ENCODE measurements around the gene DHRSX.

DNA sequence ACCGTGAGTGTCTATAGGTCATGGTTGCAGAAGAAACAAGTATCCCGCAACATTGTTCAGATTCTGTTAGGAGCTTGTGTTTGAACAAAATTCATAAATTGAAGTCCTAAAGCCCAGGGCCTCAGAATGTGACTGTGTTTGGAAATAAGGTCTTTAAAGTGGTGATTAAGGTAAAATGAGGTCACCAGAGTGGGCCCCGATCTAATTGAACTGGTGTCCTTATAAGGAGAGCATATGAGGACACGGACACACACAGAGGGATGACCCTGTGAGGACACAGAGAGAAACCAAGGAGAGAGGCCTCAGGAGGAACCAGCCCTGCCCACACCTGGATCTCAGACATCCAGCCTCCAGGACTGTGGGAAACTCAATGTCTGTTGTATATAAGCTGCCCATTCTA lies 76.9 kb downstream of the DHRSX start:
- TF ChIP-seq GATA2 (IDR thresholded peaks at IDR 0.05; ENCODE audit: low read depth, low read length) (no peak), GATA3 (IDR thresholded peaks at IDR 0.05; ENCODE audit: low read depth, low read length) (no peak)

Data from SH-SY5Y (cell line).